T-cell (primary cell): Measurements from ENCODE around the gene PPM1N. TPM values are rescaled to one million over a fixed set of nuclear protein-coding genes. Genes with fewer than 3 reads are reported as not detected.
A peak's percentile ranks its signal among the peaks of the same experiment; 100 is the strongest.

Experiments
- ATAC-seq, 4 experiments: fragments of 200-7000 bp in 3 of 4; fragments of 150-1000 bp in 1 of 4; cut with Tn5 transposase; replicated peaks in 1 of 4; 1 replicate in 3 of 4; 2 replicates in 1 of 4; pipeline ENCODE4 v1.10.0; 2021; ENCODE audit warnings: moderate library complexity in 3 of 4, mild to moderate bottlenecking in 2 of 4, moderate number of reproducible peaks in 1 of 4
- CTCF ChIA-PET, 2 donors: fragments of 300-600 bp; sonication (Branson Sonifier 250); formaldehyde crosslinking; loops; one replicate each; lab custom pipeline; 2022; ENCODE audit warnings: antibody characterized with exemption in 2 of 2; lab: Charles Lee
- POLR2A ChIA-PET, 2 donors: fragments of 300-600 bp; sonication (Branson Sonifier 250); formaldehyde crosslinking; loops; one replicate each; lab custom pipeline; 2022; ENCODE audit warnings: antibody characterized with exemption in 2 of 2; lab: Charles Lee
- DNase-seq, 35 experiments: peaks; one replicate each; pipeline versions ENCODE4 v3.0.0 to v3.0.0-alpha.2; 2013 to 2023
- H3K27ac ChIP-seq: one replicate; pipeline ENCODE4 v1.5.1; 2013; ENCODE audit warnings: low read length
- H3K27me3 ChIP-seq, 2 experiments: replicated peaks in 1 of 2; 1 replicate in 1 of 2; 2 replicates in 1 of 2; pipeline versions ENCODE4 v1.6.1 to v1.7.0; 2013; ENCODE audit warnings: low read length in 1 of 2, mixed read lengths in 1 of 2; ENCODE audit not compliant: control insufficient read depth in 2 of 2, insufficient read depth in 2 of 2; ENCODE audit errors: extremely low read depth in 1 of 2
- H3K36me3 ChIP-seq, 2 donors: 1 replicate in 1 of 2; 2 replicates in 1 of 2; pipeline versions ENCODE4 v1.6.1 to v1.7.0; 2013; ENCODE audit warnings: low read length in 1 of 2; ENCODE audit not compliant: control insufficient read depth in 2 of 2, insufficient read depth in 1 of 2; ENCODE audit errors: extremely low read depth in 1 of 2
- H3K4me1 ChIP-seq, 2 experiments: 1 replicate in 1 of 2; 2 replicates in 1 of 2; pipeline versions ENCODE4 v1.6.1 to v1.7.0; 2013; ENCODE audit warnings: low read length in 2 of 2, mixed read lengths in 1 of 2; ENCODE audit not compliant: insufficient read depth in 2 of 2, control insufficient read depth in 1 of 2; ENCODE audit errors: extremely low read depth in 1 of 2
- H3K4me3 ChIP-seq, 2 donors: 1 replicate in 1 of 2; 2 replicates in 1 of 2; pipeline versions ENCODE4 v1.5.1 to v1.7.0; 2013; ENCODE audit warnings: mild to moderate bottlenecking in 2 of 2, low read length in 1 of 2, moderate library complexity in 1 of 2; ENCODE audit not compliant: control insufficient read depth in 1 of 2; ENCODE audit errors: extremely low read depth in 1 of 2
- H3K9me3 ChIP-seq: 2 replicates; pipeline ENCODE4 v1.7.0; 2013
- H3K27ac Mint-ChIP-seq, 2 donors: one replicate each; pipeline ENCODE4 v1.8.0; 2020 to 2021; ENCODE audit warnings: mild to moderate bottlenecking in 2 of 2, mixed read lengths in 2 of 2
- H3K27me3 Mint-ChIP-seq, 2 donors: one replicate each; pipeline ENCODE4 v1.8.0; 2021 to 2022; ENCODE audit warnings: mixed read lengths in 2 of 2
- H3K36me3 Mint-ChIP-seq: one replicate; pipeline ENCODE4 v1.8.0; 2021; ENCODE audit warnings: mixed read lengths
- H3K4me1 Mint-ChIP-seq, 3 donors: one replicate each; pipeline ENCODE4 v1.8.0; 2020 to 2022; ENCODE audit warnings: mixed read lengths in 3 of 3, mild to moderate bottlenecking in 1 of 3
- H3K4me3 Mint-ChIP-seq, 3 donors: one replicate each; pipeline ENCODE4 v1.8.0; 2020 to 2022; ENCODE audit warnings: mild to moderate bottlenecking in 3 of 3, mixed read lengths in 3 of 3, moderate library complexity in 3 of 3
- H3K9me3 Mint-ChIP-seq, 3 donors: one replicate each; pipeline ENCODE4 v1.8.0; 2020 to 2022; ENCODE audit warnings: mixed read lengths in 3 of 3
- WGBS: methylation state at CpG from one replicate; pipeline ENCODE4 v1.1.5; 2013; ENCODE audit warnings: missing lambda C conversion rate; ENCODE audit not compliant: insufficient coverage; 5-methylcytosine and 5-hydroxymethylcytosine counted together
- total RNA-seq, 35 experiments: library from RNA in 6 of 35; stranded (reverse) in 6 of 35; fragments of 120-200 nt in 1 of 35; gene quantifications; one replicate each; pipeline versions ENCODE4 v1.2.1 to v1.2.4 and lab custom pipeline; 2013 to 2026

PPM1N gene
- total RNA-seq, 5 donors from 2014 or later (not counting 1 experiment from before 2014, with no cell fraction given) = 5.6 to 14.6 (median 10.0) TPM

DNA sequence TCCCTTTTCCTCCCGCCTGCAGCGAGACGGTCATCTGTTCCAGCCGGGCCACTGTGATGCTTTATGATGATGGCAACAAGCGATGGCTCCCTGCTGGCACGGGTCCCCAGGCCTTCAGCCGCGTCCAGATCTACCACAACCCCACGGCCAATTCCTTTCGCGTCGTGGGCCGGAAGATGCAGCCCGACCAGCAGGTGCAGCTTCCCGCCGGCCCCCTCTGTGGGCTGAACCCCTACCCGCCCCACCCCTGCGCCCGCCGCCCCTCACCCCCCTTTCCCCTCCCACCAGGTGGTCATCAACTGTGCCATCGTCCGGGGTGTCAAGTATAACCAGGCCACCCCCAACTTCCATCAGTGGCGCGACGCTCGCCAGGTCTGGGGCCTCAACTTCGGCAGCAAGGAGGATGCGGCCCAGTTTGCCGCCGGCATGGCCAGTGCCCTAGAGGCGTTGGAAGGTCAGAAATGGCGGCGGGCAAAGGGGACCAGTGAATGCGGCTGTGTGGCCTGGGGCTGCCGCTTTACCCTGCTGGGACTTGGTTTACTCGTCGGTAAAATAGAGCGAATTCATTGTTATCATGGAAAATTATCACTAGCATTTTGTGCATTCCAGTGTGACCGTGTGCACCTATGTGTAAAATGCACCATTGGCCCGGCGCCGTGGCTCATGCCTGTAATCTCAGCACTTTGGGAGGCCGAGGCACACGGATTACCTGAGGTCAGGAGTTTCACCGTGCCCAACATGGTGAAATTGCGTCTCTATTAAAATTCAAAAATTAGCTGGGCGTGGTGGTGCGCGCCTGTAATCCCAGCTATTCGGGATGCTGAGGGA lies 19.6 kb downstream of the PPM1N start:
- H3K9me3 Mint-ChIP-seq = no peaks in the 10 kb centered on the region
- H3K4me1 ChIP-seq = peaks cover 19 to 40% of the 10 kb centered on the region in 2 experiments
- no peak overlapping the region for H3K27ac ChIP-seq
- WGBS = 94% methylated on average over 32 of the region's 50 CpGs
- H3K27ac Mint-ChIP-seq = peak overlapping the region in 1 of 2 donors; percentile 22
- CTCF ChIA-PET = interaction anchor here in 1 of 2 donors (0.5 kb wide), 1 partner anchor 91 kb away, joined by 4 read pairs; no protein-coding TSS in a partner anchor
- no peaks in the 10 kb centered on the region for H3K27me3 ChIP-seq
- POLR2A ChIA-PET = no interaction called here
- ATAC-seq = no peak
- H3K36me3 Mint-ChIP-seq = peaks cover 18% of the 10 kb centered on the region
- peaks cover 14 to 55% of the 10 kb centered on the region in 2 donors for H3K36me3 ChIP-seq
- H3K4me1 Mint-ChIP-seq = peaks cover 29 to 37% (median 30%) of the 10 kb centered on the region in 3 donors
- no peak overlapping the region for H3K4me3 Mint-ChIP-seq
- H3K4me3 ChIP-seq = no peak overlapping the region
- H3K9me3 ChIP-seq = no peaks in the 10 kb centered on the region
- DNase-seq = no peak
- H3K27me3 Mint-ChIP-seq = no peaks in the 10 kb centered on the region

DNA sequence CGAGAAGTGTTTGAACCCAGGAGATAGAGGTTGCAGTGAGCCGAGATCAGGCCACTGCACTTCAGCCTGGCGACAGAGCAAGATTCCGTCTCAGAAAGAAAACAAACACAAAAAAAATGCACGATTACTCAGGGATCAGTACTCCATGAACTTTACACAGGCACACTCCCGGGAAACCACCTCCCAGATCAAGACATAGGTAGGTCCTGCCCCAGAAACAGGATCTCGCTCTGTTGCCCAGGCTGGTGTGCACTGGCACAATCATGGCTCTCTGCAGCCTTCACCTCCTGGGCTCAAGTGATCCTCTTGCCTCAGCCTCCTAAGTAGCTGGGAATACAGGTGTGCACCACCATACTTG lies 20.2 kb downstream of the PPM1N start:
- no peaks in the 10 kb centered on the region for H3K9me3 Mint-ChIP-seq
- DNase-seq (no peak), ATAC-seq (no peak)
- peaks cover 27 to 33% (median 29%) of the 10 kb centered on the region in 3 donors for H3K4me1 Mint-ChIP-seq
- H3K4me3 ChIP-seq = no peak overlapping the region
- over 99% methylated on average over 7 of the region's 7 CpGs for WGBS
- CTCF ChIA-PET = no interaction called here
- H3K36me3 Mint-ChIP-seq = peaks cover 20% of the 10 kb centered on the region
- H3K27me3 ChIP-seq = no peaks in the 10 kb centered on the region
- peaks cover 16 to 59% of the 10 kb centered on the region in 2 donors for H3K36me3 ChIP-seq
- no peak overlapping the region for H3K4me3 Mint-ChIP-seq
- H3K27ac Mint-ChIP-seq = no peak overlapping the region
- H3K27ac ChIP-seq = no peak overlapping the region
- no peaks in the 10 kb centered on the region for H3K27me3 Mint-ChIP-seq
- peaks cover 19 to 35% of the 10 kb centered on the region in 2 experiments for H3K4me1 ChIP-seq
- POLR2A ChIA-PET = no interaction called here
- H3K9me3 ChIP-seq = no peaks in the 10 kb centered on the region

DNA sequence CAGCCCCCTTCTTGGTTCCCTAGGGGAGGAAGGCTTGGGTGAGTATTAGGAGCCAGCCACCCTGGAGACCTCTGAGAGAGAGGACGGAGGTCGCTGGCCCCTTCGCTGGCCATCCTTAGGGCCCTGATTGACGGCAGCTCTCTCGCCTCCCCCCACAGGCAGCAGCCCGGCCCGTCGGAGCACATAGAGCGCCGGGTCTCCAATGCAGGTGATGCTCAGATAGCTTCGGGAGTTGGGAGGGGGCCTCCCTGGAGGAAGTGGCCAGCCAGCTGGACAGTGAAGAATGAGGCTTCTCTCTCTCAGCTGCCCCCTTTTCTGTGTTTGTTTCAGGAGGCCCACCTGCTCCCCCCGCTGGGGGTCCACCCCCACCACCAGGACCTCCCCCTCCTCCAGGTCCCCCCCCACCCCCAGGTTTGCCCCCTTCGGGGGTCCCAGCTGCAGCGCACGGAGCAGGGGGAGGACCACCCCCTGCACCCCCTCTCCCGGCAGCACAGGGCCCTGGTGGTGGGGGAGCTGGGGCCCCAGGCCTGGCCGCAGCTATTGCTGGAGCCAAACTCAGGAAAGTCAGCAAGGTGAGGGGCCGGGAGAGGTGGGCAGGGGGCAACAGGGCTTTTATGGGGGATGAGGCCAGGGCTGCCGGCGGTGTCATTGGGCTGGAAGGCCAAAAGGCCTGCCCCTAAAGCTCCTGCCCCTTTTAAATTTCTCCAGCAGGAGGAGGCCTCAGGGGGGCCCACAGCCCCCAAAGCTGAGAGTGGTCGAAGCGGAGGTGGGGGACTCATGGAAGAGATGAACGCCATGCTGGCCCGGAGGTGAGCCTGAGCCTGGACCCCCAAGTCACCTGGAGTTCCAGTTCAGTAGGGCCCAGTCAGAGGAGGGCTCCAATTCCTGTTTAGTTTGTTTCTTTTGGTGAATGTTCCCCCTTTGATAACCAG lies 24.0 kb downstream of the PPM1N start:
- Histone ChIP-seq H3K4me3 (no peak overlapping the region), H3K27ac (no peak overlapping the region), H3K27me3 (no peaks in the 10 kb centered on the region), H3K9me3 (no peaks in the 10 kb centered on the region), H3K4me1 (peaks cover 0 to 7% of the 10 kb centered on the region in 2 experiments), H3K36me3 (peaks cover 22 to 78% of the 10 kb centered on the region in 2 donors)
- ChIA-PET POLR2A (no interaction called here), CTCF (interaction anchor here (0.6 to 1.3 kb wide), 2 partner anchors 36 to 48 kb away, joined by 3 to 4 read pairs; no protein-coding TSS in a partner anchor)
- H3K4me1 Mint-ChIP-seq = peaks cover 6 to 11% (median 10%) of the 10 kb centered on the region in 3 donors
- no peaks in the 10 kb centered on the region for H3K9me3 Mint-ChIP-seq
- no peak for ATAC-seq
- no peak overlapping the region for H3K4me3 Mint-ChIP-seq
- 98% methylated on average over 9 of the region's 24 CpGs for WGBS
- DNase-seq = no peak
- H3K27ac Mint-ChIP-seq = no peak overlapping the region
- H3K27me3 Mint-ChIP-seq = no peaks in the 10 kb centered on the region
- H3K36me3 Mint-ChIP-seq = peaks cover 23% of the 10 kb centered on the region

DNA sequence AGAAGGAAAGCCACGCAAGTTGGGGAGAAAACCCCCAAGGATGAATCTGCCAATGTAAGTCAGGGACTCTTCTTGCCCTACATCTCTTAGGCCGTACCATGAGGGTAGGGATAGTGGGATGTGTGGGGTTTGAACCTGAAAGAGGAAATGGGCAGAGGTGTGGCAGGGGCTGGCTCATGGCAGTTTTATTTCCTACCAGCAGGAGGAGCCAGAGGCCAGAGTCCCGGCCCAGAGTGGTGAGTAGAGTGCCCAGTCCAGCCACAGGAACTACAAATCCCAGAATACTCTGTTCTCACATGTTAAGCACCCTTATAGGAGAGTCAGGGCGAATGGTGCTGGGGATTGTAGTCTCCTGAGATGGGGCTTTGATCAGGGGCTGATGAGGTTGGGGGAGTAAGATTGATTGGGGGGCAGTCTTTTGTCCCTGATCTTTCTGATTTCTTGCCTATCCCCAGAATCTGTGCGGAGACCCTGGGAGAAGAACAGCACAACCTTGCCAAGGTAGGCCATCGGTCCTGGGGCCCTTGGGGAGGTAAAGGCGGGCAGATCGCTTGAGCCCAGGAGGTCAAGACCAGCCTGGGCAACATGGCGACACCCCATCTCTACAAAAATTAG lies 25.5 kb downstream of the PPM1N start:
- ATAC-seq = peak; percentile 96 to 99 (median 96)
- no peaks in the 10 kb centered on the region for H3K9me3 ChIP-seq
- Mint-ChIP-seq H3K36me3 (peaks cover 17% of the 10 kb centered on the region), H3K4me3 (no peak overlapping the region), H3K27me3 (no peaks in the 10 kb centered on the region), H3K27ac (peak overlapping the region; percentile 64 to 74), H3K4me1 (peaks cover 19 to 21% (median 19%) of the 10 kb centered on the region in 3 donors), H3K9me3 (no peaks in the 10 kb centered on the region)
- H3K4me1 ChIP-seq = peaks cover 0 to 8% of the 10 kb centered on the region in 2 experiments
- no peaks in the 10 kb centered on the region for H3K27me3 ChIP-seq
- no peak overlapping the region for H3K4me3 ChIP-seq
- H3K36me3 ChIP-seq = peaks cover 26 to 68% of the 10 kb centered on the region in 2 donors
- ChIA-PET CTCF (interaction anchor here in 1 of 2 donors (0.8 kb wide), 1 partner anchor 35 kb away, joined by 4 read pairs; no protein-coding TSS in a partner anchor), POLR2A (no interaction called here)
- DNase-seq = peak; percentile 49 to 89 (median 71)
- no peak overlapping the region for H3K27ac ChIP-seq
- WGBS = 100% methylated on average over 2 of the region's 9 CpGs

DNA sequence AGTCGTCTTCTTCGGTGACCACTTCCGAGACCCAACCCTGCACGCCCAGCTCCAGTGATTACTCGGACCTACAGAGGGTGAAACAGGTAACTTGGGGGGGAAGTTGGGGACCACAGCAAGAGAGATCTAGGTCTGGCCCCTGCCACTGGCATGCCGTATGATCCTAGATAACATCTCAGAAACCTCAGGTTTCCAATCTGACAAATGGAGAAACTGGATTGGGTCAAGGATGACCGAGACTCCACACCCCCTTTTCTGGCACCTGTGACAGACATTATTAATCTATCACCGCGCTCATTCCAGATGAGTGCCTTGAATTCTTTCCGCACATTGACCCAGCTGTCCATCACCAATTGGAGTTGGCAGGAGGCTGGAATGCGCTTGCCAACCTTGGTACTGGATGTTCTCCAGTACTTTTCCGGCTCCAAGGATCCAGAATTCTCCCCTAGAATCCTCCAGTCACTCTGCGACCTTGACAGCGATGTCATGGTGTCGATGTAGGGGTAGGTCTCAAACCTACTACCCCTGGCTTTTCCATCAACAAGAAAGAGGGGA lies 26.4 kb downstream of the PPM1N start:
- Histone ChIP-seq H3K36me3 (peaks cover 26 to 61% of the 10 kb centered on the region in 2 donors), H3K27me3 (peaks cover 0 to 4% of the 10 kb centered on the region in 2 experiments), H3K9me3 (no peaks in the 10 kb centered on the region), H3K4me3 (no peak overlapping the region), H3K27ac (no peak overlapping the region), H3K4me1 (peaks cover 0 to 17% of the 10 kb centered on the region in 2 experiments)
- H3K27me3 Mint-ChIP-seq = no peaks in the 10 kb centered on the region
- POLR2A ChIA-PET = no interaction called here
- H3K36me3 Mint-ChIP-seq = peaks cover 17% of the 10 kb centered on the region
- peaks cover 26% of the 10 kb centered on the region in 3 donors for H3K4me1 Mint-ChIP-seq
- 98% methylated on average over 6 of the region's 15 CpGs for WGBS
- H3K4me3 Mint-ChIP-seq = no peak overlapping the region
- no peaks in the 10 kb centered on the region for H3K9me3 Mint-ChIP-seq
- ATAC-seq (no peak), DNase-seq (no peak)
- H3K27ac Mint-ChIP-seq = no peak overlapping the region
- CTCF ChIA-PET = interaction anchor here (0.6 to 0.8 kb wide), 4 partner anchors 12 to 81 kb away, joined by 3 to 8 read pairs (median 4); no protein-coding TSS in a partner anchor
